Fibroblast of villous mesenchyme (primary cell): Measurements from ENCODE around the gene USP35. TPM values are rescaled to one million over a fixed set of nuclear protein-coding genes. Genes with fewer than 3 reads are reported as not detected.

Experiments used
- DNase-seq: peaks from one replicate; pipeline ENCODE4 v3.0.0-alpha.2; 2010; ENCODE audit warnings: low read depth
- H3K4me3 ChIP-seq: 2 replicates; pipeline ENCODE4 v1.5.1; 2011; ENCODE audit warnings: low read depth, mild to moderate bottlenecking, low read length
- total RNA-seq: library from RNA; depleted of rRNA; stranded (reverse); fragments of >200 nt; gene quantifications from 2 replicates; pipeline ENCODE4 v1.2.3, GENCODE V29; 2012
- TF ChIP-seq, protein P1 (sequence below): IDR thresholded peaks from 2 replicates; pipeline ENCODE4 v1.5.1; 2012; ENCODE audit warnings: low read depth, mild to moderate bottlenecking, low read length; ENCODE audit not compliant: insufficient read depth

USP35 gene
- total RNA-seq, 1 donor, result 10.8 TPM

DNA sequence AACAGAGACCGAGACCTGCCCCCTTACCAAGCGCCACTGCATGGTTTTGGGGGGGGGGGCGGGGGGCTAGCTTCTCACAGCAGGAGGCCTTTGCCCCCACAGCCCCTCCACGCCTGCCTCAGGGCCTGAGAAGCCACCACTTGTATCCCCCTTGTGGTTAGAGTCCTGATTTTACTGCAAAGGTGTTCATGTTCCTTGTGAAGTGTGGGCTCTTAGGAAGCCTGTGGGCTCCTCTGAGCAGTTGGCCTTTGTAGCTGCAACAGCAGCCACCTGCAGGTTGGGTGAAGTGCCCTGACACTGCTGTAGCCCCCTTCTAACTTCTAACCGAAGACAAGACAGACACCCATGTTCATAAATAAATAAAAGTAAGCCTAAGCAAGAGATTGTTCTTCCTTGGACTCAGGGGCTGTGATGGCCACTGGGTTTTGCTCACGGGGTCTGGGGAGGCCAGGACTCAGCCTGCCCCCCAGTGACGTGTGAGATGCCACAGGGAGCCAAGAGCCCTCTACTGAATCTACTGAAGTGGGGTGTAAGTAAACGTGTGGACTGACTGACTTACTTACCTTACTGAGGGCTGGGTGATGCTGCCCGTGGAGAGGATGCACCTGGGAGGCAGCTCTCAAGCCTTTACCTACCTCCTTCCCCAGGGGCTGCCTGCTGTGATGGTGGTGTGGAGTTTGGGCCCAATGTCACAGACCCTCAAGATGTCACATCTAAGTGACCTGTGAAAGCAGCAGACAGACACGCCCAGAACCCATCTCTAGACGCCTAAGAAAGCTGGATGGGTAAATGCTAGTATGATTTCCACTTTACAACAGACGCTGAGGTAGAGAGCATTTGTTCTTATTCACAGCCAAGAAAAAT, 25.8 kb downstream of the USP35 start:
- no peak for DNase-seq

DNA sequence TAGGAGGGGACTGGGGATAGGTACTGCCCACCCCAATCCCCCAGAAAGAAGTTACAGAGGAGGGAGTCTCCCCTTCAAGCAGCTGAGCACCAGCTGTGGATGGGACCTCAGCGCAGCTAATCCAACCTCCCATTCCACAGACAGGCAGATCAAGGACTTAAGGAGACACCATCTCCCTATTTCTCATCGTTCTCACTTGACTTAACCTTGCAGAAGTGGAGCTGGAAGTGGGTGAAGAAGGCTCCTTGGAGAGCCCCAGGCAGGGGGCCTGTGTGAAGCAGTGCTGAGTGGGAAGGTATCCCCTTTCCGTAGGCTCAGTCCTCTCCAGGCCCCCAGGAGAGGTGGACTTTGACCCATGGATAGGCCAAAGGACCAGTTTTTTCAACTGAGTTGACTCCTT, 27.3 kb downstream of the USP35 start:
- H3K4me3 ChIP-seq, result no peak overlapping the region
- no peak for DNase-seq
- TF ChIP-seq, protein P1, sequence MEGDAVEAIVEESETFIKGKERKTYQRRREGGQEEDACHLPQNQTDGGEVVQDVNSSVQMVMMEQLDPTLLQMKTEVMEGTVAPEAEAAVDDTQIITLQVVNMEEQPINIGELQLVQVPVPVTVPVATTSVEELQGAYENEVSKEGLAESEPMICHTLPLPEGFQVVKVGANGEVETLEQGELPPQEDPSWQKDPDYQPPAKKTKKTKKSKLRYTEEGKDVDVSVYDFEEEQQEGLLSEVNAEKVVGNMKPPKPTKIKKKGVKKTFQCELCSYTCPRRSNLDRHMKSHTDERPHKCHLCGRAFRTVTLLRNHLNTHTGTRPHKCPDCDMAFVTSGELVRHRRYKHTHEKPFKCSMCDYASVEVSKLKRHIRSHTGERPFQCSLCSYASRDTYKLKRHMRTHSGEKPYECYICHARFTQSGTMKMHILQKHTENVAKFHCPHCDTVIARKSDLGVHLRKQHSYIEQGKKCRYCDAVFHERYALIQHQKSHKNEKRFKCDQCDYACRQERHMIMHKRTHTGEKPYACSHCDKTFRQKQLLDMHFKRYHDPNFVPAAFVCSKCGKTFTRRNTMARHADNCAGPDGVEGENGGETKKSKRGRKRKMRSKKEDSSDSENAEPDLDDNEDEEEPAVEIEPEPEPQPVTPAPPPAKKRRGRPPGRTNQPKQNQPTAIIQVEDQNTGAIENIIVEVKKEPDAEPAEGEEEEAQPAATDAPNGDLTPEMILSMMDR, result no peak

More for the DNA sequence above, 25.8 kb downstream of the USP35 start:
- no peak overlapping the region for H3K4me3 ChIP-seq
- TF ChIP-seq, protein P1, result no peak

DNA sequence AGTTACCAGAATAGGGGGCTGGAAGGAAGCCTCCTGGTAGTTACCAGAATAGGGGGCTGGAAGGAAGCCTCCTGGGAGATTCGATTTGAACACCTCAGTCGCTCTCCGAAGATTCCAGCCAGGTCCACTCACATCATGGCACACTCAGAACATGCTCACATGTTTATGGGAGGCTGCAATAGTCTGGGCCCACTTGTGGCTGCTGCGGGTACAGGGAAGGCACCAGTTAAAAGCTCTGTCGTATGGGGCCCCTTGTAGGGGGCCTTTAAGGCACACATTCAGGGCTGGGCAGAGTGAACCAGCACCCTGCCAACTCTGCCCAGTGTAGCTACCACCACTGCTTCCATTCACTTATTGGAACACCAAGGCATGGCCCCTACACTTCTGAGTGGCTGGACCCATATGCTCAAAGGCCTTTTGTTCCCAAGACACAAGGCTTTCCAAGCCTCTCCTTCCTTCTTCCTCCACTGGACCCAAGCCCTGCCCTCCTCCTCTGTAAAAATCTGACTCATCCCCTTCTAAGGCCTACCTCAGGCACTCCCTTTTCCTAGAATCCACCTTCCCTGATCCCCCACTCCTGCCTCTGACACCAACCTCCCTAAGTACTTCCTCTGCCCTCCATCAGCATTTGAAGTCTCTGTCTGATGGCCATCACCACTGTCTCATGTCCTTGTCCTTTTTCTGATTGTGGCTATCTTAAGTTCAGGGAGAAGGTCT, 28.0 kb downstream of the USP35 start:
- no peak for DNase-seq
- no peak overlapping the region for H3K4me3 ChIP-seq
- TF ChIP-seq, protein P1, result no peak

DNA sequence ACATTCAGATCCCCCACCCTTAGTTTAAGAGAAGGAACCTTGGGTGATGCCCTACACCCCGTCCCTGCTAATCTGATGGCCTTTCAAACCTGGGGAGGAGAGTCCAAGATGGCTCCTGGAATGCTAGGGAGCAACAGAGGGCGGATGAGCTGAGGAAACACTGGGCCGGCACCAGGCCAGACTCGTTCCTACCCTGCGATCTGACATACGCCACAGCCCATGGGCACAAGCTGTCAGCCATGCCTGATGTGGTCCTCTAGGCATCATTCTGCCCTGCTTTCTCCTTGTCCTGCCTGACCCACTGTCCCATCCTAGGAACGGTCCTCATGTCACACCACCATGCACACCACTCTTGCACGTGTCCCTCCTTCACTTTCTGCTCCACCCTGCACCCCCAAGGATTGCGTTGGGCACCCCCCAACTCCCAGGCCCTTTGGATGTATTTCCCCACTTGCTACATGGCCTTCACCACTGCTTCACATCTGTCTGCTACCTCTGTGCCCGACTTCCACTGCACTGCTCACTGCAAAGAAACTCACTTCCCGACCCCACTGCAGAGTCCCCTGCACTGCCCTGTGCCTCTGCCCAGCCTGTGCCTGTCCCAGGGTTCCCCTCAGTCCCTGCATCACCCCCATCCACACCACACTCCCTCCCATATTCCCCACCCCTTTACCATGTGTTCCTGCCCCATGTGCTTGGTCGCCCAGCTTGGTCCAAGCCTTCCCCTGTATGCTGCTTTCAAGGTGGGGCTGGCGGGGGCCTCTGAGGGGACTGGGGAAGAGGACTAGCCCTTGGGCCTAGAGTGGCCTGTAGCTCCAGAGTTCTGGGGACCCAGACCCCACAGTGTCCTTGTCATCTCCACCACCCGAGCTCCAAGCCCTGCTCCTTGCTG, 29.2 kb downstream of the USP35 start:
- TF ChIP-seq, protein P1, result no peak
- DNase-seq, result no peak
- no peak overlapping the region for H3K4me3 ChIP-seq

DNA sequence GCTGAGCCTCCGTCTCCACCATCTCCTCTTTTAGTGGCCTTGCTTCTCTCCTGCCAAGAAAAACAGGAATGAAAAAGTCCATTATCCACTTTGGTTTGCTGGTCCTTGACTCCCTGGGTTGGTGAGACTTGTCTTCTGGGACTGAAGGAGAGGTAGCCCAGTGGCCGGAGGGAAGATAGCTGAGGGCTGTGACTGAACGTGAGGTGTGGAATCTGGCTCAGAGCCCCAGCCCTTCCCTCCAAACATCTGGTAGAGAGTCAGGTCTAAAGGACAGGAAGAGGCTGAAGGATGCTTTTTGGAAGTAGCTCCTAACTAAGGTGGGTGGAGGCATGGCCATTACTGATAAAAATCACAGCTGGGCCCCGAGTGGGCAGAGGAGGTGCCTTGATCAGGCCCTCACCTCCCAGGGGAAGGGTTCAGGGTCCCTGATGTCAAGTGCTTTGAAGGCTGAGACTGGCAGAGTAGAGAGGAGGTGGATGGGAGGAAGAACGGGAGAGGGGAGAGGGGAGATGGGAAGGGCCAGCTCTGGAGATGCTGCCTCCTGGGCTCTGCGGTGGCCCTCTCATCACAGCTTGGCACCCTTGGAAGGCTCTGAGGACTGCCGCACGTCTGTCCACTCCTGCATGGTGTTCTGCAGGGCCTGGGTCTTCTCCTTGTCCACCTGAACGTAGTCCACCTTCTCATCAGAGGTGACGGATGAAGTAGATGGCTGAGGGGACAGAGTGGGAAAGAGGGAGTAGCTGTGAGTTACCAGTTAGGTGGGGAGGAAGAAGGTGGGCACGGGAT, 30.2 kb downstream of the USP35 start:
- TF ChIP-seq, protein P1, result no peak
- no peak overlapping the region for H3K4me3 ChIP-seq
- DNase-seq, result no peak
